Pancreas (tissue), 10 donors: Measurements from ENCODE around the gene CALR3. TPM values are rescaled to one million over a fixed set of nuclear protein-coding genes. Genes with fewer than 3 reads are reported as not detected.
A peak's percentile ranks its signal among the peaks of the same experiment; 100 is the strongest.
"Not testable (repeated sequence)": the region's sequence is repeated elsewhere in the genome, so short reads cannot be mapped to it uniquely, and the experiment has no call there.

Source experiments
- ATAC-seq, 4 donors: fragments of 200-7000 bp; cut with Tn5 transposase; one replicate each; pipeline versions ENCODE4 v1.8.0 to v1.9.1; 2020; ENCODE audit warnings: mild to moderate bottlenecking in 4 of 4, moderate library complexity in 4 of 4
- DNase-seq, 6 donors: peaks; one replicate each; pipeline ENCODE4 v3.0.0-alpha.2; 2020
- FAIRE-seq: peaks from 2 replicates; lab custom pipeline; 2012; peaks lifted over from hg19 to GRCh38; lab: Jason Lieb, UNC
- H3K27ac ChIP-seq, 4 donors: fragments of 200-600 bp; sonication (generic); 1 replicate in 3 of 4; 2 replicates in 1 of 4; pipeline versions ENCODE4 v1.5.0 to v1.8.0; 2020
- H3K27me3 ChIP-seq, 4 donors: fragments of 200-600 bp; one replicate each; pipeline ENCODE4 v1.8.0; 2021
- H3K36me3 ChIP-seq, 3 donors: fragments of 200-600 bp; sonication (generic) in 1 of 3; one replicate each; pipeline versions ENCODE4 v1.5.0 to v1.8.0; 2020 to 2021
- H3K4me1 ChIP-seq, 3 donors: fragments of 200-600 bp; one replicate each; pipeline ENCODE4 v1.8.0; 2021
- H3K4me3 ChIP-seq, 4 donors: fragments of 200-600 bp; sonication (generic) in 2 of 4; one replicate each; pipeline versions ENCODE4 v1.5.0 to v1.8.0; 2020 to 2021
- H3K9me3 ChIP-seq, 4 donors: fragments of 200-600 bp; one replicate each; pipeline ENCODE4 v1.8.0; 2021
- WGBS, 2 donors: extraction: QIAGEN DNeasy Blood & Tissue Kit; methylation state at CpG; one replicate each; pipeline ENCODE4 v1.1.7; 2013; 5-methylcytosine and 5-hydroxymethylcytosine counted together
- intact Hi-C, 3 donors: fragments of 100-400 bp; cut with DNase I; formaldehyde crosslinking; loops; one replicate each; pipeline versions ENCODE4 v1.11.1 to v1.14.2; 2022
- polyA plus RNA-seq, 2 donors: library from polyadenylated mRNA; stranded (reverse); fragments of 200-250 nt; gene quantifications; one replicate each; pipeline ENCODE4 v1.2.3, GENCODE V29; 2013
- total RNA-seq, 6 donors: library from RNA; stranded (reverse); fragmentation: NEBNext Ultra II Directional in 4 of 6; extraction: Animal tissue kit (Norgen Biotek cat#: 25700) in 4 of 6; gene quantifications; one replicate each; pipeline versions ENCODE4 v1.2.1 to v1.2.4, GENCODE V29; 2021 to 2023
- TF ChIP-seq, protein P1 (sequence below), 4 donors: fragments of 200-600 bp; sonication (generic) in 3 of 4; IDR thresholded peaks; one replicate each; pipeline versions ENCODE4 v1.5.0 to v1.8.0; 2021; ENCODE audit warnings: antibody characterized with exemption in 4 of 4
- donor health status: healthy with polysubstance abuse.
- donor health status: DM: no; HTN: no; CAD: no; lungs with moderate emphysema.
- donor health status: DM: no; HTN: no; CAD: no.
- donor health status: control.
- donor health status: control.
- donor health status: Bipolar disorder and iron deficiency.
- donor health status: DM: yes; HTN: yes; CAD: no.
- donor health status: DM: no; HTN: no; CAD: no.
- donor health status: DM: no; HTN: no; CAD: no.
- donor health status: DM: yes; HTN: yes; CAD: no.

Gene CALR3
- total and polyA plus RNA-seq, 8 donors, result 0.07 TPM; not detected in 7

DNA sequence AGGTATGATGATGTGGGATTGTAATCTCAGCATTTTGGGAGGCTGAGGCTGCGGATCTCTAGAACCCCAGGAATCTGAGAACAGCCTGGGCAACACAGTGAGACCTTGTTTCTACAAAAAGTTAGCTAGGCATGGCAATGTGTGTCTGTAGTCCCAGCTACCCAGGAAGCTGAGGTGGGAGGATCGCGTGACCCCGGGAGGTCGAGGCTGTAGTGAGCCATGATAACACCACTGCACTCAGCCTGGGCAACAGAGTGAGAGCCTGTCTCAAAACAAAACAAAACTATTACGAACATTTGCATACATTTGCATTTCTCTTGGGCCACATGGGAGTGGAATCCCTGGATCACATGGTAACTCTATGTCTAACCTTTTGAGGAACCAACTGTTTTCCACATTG, 1.9 kb upstream of the CALR3 start:
- Histone ChIP-seq H3K4me1 (peaks cover 0 to 6% (median 3%) of the 10 kb centered on the region in 3 donors), H3K27ac (no peak overlapping the region), H3K27me3 (no peaks in the 10 kb centered on the region), H3K4me3 (no peak overlapping the region), H3K36me3 (no peaks in the 10 kb centered on the region), H3K9me3 (no peaks in the 10 kb centered on the region)
- no peak for DNase-seq
- WGBS, 2 donors, result 91 to 96% methylated on average over 6 of the region's 6 CpGs
- no peak for FAIRE-seq
- intact Hi-C loops, result no loop called here
- no peak for ATAC-seq
- TF ChIP-seq, protein P1, sequence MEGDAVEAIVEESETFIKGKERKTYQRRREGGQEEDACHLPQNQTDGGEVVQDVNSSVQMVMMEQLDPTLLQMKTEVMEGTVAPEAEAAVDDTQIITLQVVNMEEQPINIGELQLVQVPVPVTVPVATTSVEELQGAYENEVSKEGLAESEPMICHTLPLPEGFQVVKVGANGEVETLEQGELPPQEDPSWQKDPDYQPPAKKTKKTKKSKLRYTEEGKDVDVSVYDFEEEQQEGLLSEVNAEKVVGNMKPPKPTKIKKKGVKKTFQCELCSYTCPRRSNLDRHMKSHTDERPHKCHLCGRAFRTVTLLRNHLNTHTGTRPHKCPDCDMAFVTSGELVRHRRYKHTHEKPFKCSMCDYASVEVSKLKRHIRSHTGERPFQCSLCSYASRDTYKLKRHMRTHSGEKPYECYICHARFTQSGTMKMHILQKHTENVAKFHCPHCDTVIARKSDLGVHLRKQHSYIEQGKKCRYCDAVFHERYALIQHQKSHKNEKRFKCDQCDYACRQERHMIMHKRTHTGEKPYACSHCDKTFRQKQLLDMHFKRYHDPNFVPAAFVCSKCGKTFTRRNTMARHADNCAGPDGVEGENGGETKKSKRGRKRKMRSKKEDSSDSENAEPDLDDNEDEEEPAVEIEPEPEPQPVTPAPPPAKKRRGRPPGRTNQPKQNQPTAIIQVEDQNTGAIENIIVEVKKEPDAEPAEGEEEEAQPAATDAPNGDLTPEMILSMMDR (IDR thresholded peaks at IDR 0.05), result no peak

DNA sequence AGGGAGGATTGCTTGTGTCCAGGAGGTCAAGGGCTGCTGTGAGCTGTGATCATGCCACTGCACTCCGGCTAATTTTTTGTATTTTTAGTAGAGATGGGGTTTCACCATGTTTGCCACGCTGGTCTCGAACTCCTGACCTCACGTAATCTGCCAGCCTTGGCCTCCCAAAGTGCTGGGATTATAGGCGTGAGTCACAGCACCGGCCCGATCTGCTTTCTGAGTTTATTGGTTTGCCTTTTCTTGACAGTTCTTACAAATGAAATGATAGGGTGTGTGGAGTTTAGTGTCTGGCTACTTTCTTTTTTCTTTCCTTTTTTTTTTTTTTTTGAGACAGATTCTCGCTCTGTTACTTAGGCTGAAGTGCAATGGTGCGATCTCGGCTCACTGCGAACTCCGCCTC, 1.1 kb upstream of the CALR3 start:
- TF ChIP-seq, protein P1 (IDR thresholded peaks at IDR 0.05), result no peak
- H3K27ac ChIP-seq, result no peak overlapping the region
- DNase-seq, result no peak
- no peaks in the 10 kb centered on the region for H3K9me3 ChIP-seq
- no peak for FAIRE-seq
- H3K27me3 ChIP-seq, result no peaks in the 10 kb centered on the region
- WGBS, 2 donors, result 83% methylated on average over 12 of the region's 12 CpGs
- no peak for ATAC-seq
- peak overlapping the region; percentile 55 to 81 (median 60) for H3K4me3 ChIP-seq
- H3K4me1 ChIP-seq, result peaks cover 0 to 6% (median 3%) of the 10 kb centered on the region in 3 donors
- H3K36me3 ChIP-seq, result no peaks in the 10 kb centered on the region
- intact Hi-C loops, result no loop called here

DNA sequence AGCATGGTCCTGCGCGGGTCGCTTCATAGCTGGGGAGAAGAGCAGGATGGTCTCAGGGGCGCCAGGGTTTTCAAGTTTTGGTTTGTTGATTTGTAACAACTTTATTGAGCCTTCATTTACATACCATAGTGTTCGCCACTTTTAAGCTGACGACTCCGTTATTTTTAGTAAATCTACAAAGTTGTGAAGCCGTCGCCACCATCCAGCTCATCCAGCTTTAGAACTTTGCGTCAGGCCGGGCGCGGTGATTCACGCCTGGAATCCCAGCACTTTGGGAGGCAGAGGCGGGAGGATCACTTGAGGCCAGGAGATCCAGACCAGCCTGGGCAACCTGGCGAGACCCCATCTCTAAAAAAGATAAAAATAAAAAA, 631 bp upstream of the CALR3 start:
- Histone ChIP-seq H3K9me3 (no peaks in the 10 kb centered on the region), H3K27ac (no peak overlapping the region), H3K36me3 (no peaks in the 10 kb centered on the region), H3K27me3 (no peaks in the 10 kb centered on the region), H3K4me1 (peaks cover 0 to 6% (median 3%) of the 10 kb centered on the region in 3 donors), H3K4me3 (peak overlapping the region; percentile 55 to 81 (median 60))
- peak in 1 of 6 donors; percentile 32 for DNase-seq
- FAIRE-seq, result no peak
- intact Hi-C loops, result no loop called here
- ATAC-seq, result no peak
- TF ChIP-seq, protein P1 (IDR thresholded peaks at IDR 0.05), result no peak
- 12% methylated on average over 16 of the region's 16 CpGs for WGBS, 2 donors

DNA sequence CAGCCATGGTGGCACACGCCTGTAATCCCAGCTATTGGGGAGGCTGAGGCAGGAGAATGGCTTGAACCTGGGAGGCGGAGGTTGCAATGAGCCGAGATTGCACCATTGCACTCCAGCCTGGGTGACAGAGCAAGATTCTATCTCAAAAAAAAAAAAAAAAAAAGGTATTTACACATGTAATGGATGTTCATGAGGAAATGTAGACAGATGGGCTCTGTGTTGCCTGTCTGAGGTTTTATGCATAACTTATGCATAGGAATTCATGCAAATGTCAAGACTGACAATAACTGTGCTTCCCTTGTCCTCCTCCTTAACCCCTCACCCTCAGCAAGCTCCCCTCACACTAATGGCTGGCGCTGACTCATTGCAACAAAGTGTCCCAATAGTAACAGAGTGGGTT, 9.5 kb downstream of the CALR3 start:
- H3K4me3 ChIP-seq, H3K27ac ChIP-seq, H3K36me3 ChIP-seq, H3K27me3 ChIP-seq, FAIRE-seq, DNase-seq, intact Hi-C loops, ATAC-seq, H3K9me3 ChIP-seq: not testable (repeated sequence)
- H3K4me1 ChIP-seq, result peaks cover 9 to 11% (median 10%) of the 10 kb centered on the region in 3 donors
- 90 to 92% methylated on average over 4 of the region's 4 CpGs for WGBS, 2 donors

DNA sequence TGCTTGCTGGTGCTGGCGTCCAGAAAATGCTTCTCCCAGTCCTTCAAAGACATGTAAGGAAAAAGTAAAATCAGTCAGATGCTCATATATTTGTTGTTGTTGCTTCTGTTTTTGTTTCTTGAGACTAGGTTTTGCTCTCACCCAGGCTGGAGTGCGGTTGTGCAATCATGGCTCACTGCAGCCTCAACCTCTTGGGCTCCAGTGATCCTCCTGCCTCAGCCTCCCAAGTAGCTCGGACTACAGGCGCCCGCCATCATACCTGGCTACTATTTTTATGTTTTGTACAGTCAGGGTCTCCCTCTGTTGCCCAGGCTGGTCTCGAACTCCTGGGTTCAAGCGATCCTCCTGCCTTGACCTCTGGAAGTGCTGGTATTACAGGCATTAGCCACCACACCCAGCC, 13.2 kb downstream of the CALR3 start:
- Histone ChIP-seq H3K27ac (no peak overlapping the region), H3K36me3 (no peaks in the 10 kb centered on the region), H3K4me1 (no peaks in the 10 kb centered on the region), H3K27me3 (no peaks in the 10 kb centered on the region), H3K9me3 (no peaks in the 10 kb centered on the region), H3K4me3 (no peak overlapping the region)
- no peak for FAIRE-seq
- no peak for ATAC-seq
- intact Hi-C loops, result no loop called here
- DNase-seq, result no peak
- TF ChIP-seq, protein P1 (IDR thresholded peaks at IDR 0.05), result no peak
- WGBS, 2 donors, result 75 to 83% methylated on average over 7 of the region's 7 CpGs
